ENCODE results near the gene ITGA7.

ITGA7 gene

GRCh38 chr12:55700255-55701018 lies 7.3 kb downstream of the ITGA7 start:
- no peak for DNase-seq

- no peak for DNase-seq
Measured at GRCh38 chr12:55699471-55700055, 8.1 kb downstream of the ITGA7 start.

GRCh38 chr12:55698965-55699364 lies 8.7 kb downstream of the ITGA7 start:
- no peak for DNase-seq

- no peak for DNase-seq
Measured at GRCh38 chr12:55698241-55698955, 9.3 kb downstream of the ITGA7 start.

DNA sequence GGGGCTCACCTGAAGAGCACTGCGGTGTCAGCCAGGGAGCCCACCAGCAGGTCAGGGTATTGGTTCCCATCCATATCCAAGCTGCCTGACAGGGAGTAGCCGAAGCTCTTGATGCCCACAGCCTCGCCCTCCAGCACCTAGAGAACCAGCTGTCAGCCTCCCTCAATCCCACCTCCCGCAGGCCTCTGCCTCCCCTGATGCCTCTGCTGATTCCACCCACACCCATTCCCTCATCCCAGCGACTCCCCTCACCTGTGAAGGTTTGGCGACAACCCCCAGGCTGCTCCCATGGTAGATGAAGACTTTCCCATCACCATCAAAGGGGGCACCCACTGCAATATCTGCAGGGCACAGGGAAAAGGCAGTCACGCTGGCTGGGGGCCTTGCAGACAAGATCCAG lies 10.0 kb downstream of the ITGA7 start:
- DNase-seq, result no peak

- DNase-seq, result no peak
Measured at GRCh38 chr12:55696796-55697462, 10.8 kb downstream of the ITGA7 start.

- DNase-seq, result no peak
Measured at GRCh38 chr12:55696141-55696540, 11.6 kb downstream of the ITGA7 start.

- DNase-seq, result no peak
Measured at GRCh38 chr12:55695349-55695748, 12.4 kb downstream of the ITGA7 start.

DNA sequence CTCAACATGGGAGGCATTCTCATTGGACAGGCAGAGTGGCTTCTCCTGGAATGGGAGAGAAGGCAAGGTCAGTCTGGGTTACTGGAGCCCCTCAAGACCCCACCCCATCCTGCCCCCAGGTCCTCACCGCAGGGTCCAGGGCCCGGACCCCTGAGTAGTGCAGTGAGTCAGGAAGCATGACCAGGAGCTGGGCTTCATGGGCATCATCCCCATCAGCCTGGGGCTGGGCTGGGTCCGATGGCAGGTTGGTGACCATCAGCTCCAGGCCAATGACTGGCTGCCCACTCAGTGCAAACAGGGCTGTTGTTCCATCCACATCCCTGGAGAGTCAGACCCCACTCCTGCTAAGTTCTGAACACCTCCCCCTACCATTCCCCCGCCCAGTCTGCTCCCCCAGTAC lies 13.1 kb downstream of the ITGA7 start:
- DNase-seq, result no peak

GRCh38 chr12:55694188-55694515 lies 13.6 kb downstream of the ITGA7 start:
- no peak for DNase-seq

- DNase-seq, result no peak
Measured at GRCh38 chr12:55693323-55694187, 14.1 kb downstream of the ITGA7 start.

GRCh38 chr12:55692631-55693322 lies 14.9 kb downstream of the ITGA7 start:
- DNase-seq, result no peak

GRCh38 chr12:55688716-55689655 lies 18.7 kb downstream of the ITGA7 start:
- DNase-seq, result no peak

- no peak for DNase-seq
Measured at GRCh38 chr12:55687746-55688145, 20.0 kb downstream of the ITGA7 start.

DNA sequence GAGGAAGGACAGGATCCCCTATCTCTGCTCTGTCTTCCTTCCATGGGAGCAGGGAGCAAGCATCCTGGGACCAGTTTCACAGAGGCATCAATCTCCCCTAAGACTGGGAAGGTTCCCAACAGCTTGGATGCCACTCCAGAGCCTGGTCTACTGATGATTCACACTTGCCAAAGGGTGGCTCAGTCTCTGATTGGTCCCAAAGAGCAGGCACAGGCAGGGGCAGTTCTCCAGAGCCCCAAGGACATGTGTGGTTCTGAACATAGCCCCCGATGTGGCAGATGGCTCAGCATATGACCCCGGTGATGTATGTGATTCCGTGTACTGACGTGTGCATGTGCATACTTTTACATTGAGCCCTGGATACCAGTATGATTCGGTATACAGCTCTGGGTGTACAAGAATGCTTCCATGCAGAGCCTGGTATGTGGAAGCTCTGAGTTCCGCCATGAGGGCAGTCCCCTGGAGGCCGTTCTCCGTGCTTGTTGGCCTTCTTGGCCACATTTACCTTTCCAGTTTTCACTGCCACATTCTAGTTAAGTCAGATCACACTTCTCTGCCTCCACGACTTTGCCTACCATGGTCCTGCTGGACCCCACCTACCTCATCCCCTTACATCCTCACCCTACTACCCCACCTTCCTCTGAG lies 21.2 kb downstream of the ITGA7 start:
- DNase-seq, result no peak

GRCh38 chr12:55685671-55686070 lies 22.0 kb downstream of the ITGA7 start:
- DNase-seq, result no peak

GRCh38 chr12:55684761-55685370 lies 22.8 kb downstream of the ITGA7 start:
- DNase-seq, result no peak

- no peak for DNase-seq
Measured at GRCh38 chr12:55683676-55684075, 24.0 kb downstream of the ITGA7 start.

GRCh38 chr12:55682087-55682796 lies 25.5 kb downstream of the ITGA7 start:
- no peak for DNase-seq

Measured in fibroblast of skin of abdomen (primary cell).